SU-DHL-6 (cell line): ENCODE data around the gene ARFGEF2.

Experiments
- EZH2phosphoT487 ChIP-seq: fragments of 200-600 bp; sonication (generic), shearing (Covaris generic); conservative IDR thresholded peaks from 2 replicates; pipeline ENCODE4 v1.6.1; 2018; ENCODE audit warnings: mild to moderate bottlenecking, antibody characterized with exemption, low read length, moderate library complexity, mixed read lengths
- TF ChIP-seq, protein P1 (sequence below): fragments of 200-600 bp; sonication (generic); IDR thresholded peaks from one replicate; pipeline ENCODE4 v1.5.1; 2017; ENCODE audit warnings: antibody characterized with exemption, mild to moderate bottlenecking, low read length, moderate library complexity; ENCODE audit not compliant: insufficient read depth, poor library complexity, severe bottlenecking

DNA sequence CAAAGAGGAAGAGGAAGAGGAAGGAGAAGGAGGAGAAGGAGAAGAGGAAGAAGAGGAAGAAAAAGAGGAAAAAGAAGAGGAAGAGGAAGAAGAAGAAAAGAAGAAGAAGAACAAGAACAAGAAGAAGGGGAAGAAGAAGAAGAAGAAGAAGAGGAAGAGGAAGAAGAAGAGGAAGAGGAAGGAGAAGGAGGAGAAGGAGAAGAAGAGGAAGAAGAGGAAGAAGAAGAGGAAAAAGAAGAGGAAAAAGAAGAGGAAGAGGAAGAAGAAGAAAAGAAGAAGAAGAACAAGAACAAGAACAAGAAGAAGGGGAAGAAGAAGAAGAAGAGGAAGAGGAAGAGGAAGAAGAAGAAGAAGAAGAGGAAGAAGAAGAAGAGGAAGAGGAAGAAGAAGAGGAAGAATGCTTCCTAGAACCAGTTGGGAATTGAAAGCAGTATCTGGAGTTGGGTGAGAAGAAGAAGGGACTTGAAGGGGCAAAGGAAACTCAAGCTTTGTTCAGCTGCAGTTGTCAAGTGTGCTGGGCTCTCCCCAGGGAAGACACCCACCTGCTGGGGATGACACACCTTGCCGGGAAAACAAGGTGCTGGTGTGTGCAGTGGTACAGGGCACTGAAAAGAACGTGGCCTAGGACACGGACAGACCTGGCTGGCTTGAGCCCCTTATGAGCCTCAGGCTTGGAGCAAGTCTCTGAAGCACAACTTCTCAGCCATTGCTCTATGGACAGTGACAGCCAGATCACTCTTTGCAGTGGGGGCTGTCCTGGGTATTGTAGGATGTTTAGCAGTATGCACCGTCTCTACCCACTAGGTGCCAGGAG is 30.1 kb upstream of the ARFGEF2 start:
- TF ChIP-seq, protein P1, sequence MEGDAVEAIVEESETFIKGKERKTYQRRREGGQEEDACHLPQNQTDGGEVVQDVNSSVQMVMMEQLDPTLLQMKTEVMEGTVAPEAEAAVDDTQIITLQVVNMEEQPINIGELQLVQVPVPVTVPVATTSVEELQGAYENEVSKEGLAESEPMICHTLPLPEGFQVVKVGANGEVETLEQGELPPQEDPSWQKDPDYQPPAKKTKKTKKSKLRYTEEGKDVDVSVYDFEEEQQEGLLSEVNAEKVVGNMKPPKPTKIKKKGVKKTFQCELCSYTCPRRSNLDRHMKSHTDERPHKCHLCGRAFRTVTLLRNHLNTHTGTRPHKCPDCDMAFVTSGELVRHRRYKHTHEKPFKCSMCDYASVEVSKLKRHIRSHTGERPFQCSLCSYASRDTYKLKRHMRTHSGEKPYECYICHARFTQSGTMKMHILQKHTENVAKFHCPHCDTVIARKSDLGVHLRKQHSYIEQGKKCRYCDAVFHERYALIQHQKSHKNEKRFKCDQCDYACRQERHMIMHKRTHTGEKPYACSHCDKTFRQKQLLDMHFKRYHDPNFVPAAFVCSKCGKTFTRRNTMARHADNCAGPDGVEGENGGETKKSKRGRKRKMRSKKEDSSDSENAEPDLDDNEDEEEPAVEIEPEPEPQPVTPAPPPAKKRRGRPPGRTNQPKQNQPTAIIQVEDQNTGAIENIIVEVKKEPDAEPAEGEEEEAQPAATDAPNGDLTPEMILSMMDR, result no peak
- TF ChIP-seq EZH2phosphoT487, result no peak
